Testis (tissue), 3 donors: Measurements from ENCODE around the gene MVD. TPM values are rescaled to one million over a fixed set of nuclear protein-coding genes. Genes with fewer than 3 reads are reported as not detected.

ENCODE experiments used
- DNase-seq: peaks from one replicate; pipeline ENCODE4 v3.0.0-alpha.2; 2019
- H3K27ac ChIP-seq, 2 donors: fragments of 200-600 bp; sonication (generic); one replicate each; pipeline ENCODE4 v1.5.1; 2019
- H3K27me3 ChIP-seq: fragments of 200-600 bp; sonication (generic); one replicate; pipeline ENCODE4 v1.5.1; 2019
- H3K36me3 ChIP-seq: fragments of 200-600 bp; sonication (generic); one replicate; pipeline ENCODE4 v1.5.1; 2017; ENCODE audit warnings: low read depth; ENCODE audit errors: missing control alignments
- H3K4me1 ChIP-seq: fragments of 200-600 bp; sonication (generic); one replicate; pipeline ENCODE4 v1.5.1; 2019
- H3K4me3 ChIP-seq, 2 donors: fragments of 200-600 bp; sonication (generic); one replicate each; pipeline ENCODE4 v1.5.1; 2017 to 2019
- H3K9me3 ChIP-seq: fragments of 200-600 bp; sonication (generic); one replicate; pipeline ENCODE4 v1.5.1; 2017
- POLR2A ChIP-seq: fragments of 450-650 bp; IDR thresholded peaks from one replicate; pipeline ENCODE4 v1.6.1; 2017; ENCODE audit warnings: antibody characterized with exemption, mild to moderate bottlenecking, moderate library complexity
- whole genome bisulfite sequencing, 2 donors: methylation state at CpG; one replicate each; pipeline ENCODE4 v1.1.5; 2018; 5-methylcytosine and 5-hydroxymethylcytosine counted together
- intact Hi-C: fragments of 100-400 bp; cut with DNase I; formaldehyde crosslinking; loops from one replicate; pipeline ENCODE4 v1.15.1; 2023; ENCODE audit warnings: low total_unique reads
- polyA plus RNA-seq: library from polyadenylated mRNA; stranded (reverse); fragments of 350-450 nt; fragmentation: Illumina TruSeq; extraction: RNeasy Lipid Tissue Mini Kit (QIAGEN cat#74804); gene quantifications from one replicate; pipeline ENCODE4 v1.2.3, GENCODE V29; 2014; ENCODE audit warnings: low read depth, low replicate concordance; ENCODE audit not compliant: insufficient read depth
- total RNA-seq, 2 donors: library from RNA; depleted of rRNA; stranded (reverse); fragments of >200 nt; gene quantifications; one replicate each; pipeline ENCODE4 v1.2.3, GENCODE V29; 2016
- TF ChIP-seq, protein P1 (sequence below), 3 experiments: fragments of 450-650 bp in 2 of 3; fragments of 200-600 bp in 1 of 3; sonication (generic) in 1 of 3; IDR thresholded peaks; one replicate each; pipeline ENCODE4 v1.5.1; 2016 to 2019; ENCODE audit warnings: antibody characterized with exemption in 3 of 3, mild to moderate bottlenecking in 2 of 3, moderate library complexity in 1 of 3

The MVD gene
- total and polyA plus RNA-seq, 3 donors from 2014 or later = 46.6 to 100 (median 56.1) TPM

- peaks cover 3% of the 10 kb centered on the region for H3K4me1 ChIP-seq
- DNase-seq = no peak
- H3K27ac ChIP-seq = no peak overlapping the region
- no peaks in the 10 kb centered on the region for H3K27me3 ChIP-seq
- H3K9me3 ChIP-seq = no peaks in the 10 kb centered on the region
- no peaks in the 10 kb centered on the region for H3K36me3 ChIP-seq
- TF ChIP-seq POLR2A = no peak
- TF ChIP-seq, protein P1, sequence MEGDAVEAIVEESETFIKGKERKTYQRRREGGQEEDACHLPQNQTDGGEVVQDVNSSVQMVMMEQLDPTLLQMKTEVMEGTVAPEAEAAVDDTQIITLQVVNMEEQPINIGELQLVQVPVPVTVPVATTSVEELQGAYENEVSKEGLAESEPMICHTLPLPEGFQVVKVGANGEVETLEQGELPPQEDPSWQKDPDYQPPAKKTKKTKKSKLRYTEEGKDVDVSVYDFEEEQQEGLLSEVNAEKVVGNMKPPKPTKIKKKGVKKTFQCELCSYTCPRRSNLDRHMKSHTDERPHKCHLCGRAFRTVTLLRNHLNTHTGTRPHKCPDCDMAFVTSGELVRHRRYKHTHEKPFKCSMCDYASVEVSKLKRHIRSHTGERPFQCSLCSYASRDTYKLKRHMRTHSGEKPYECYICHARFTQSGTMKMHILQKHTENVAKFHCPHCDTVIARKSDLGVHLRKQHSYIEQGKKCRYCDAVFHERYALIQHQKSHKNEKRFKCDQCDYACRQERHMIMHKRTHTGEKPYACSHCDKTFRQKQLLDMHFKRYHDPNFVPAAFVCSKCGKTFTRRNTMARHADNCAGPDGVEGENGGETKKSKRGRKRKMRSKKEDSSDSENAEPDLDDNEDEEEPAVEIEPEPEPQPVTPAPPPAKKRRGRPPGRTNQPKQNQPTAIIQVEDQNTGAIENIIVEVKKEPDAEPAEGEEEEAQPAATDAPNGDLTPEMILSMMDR (IDR thresholded peaks at IDR 0.05) = no peak
- intact Hi-C loops = no loop called here
- 85 to 89% methylated on average over 18 to 47 of the region's 47 CpGs for WGBS, 2 donors
- H3K4me3 ChIP-seq = no peak overlapping the region
Measured at GRCh38 chr16:88697116-88697830, 34.4 kb upstream of the MVD start.

DNA sequence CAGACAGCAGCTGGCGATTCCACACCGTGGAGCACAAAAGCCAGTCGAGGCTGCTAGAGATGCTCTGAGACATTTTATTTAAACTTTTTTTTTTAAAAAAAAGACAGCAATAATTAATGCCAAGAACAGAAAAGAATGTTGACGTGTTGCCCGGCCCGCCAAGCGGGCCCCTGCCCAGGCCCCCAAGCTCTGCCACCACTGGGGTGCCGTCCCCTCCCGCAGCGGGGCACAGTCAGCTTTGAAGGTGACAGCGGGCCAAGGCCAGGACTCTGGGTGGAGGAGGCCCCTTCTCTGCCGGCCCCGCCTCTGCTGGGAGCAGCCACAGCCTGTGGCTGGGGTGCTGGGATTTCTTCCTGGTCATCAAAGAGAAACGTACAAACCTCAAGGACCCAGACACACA lies 33.5 kb upstream of the MVD start:
- no peak for DNase-seq
- intact Hi-C loops = no loop called here
- Histone ChIP-seq H3K9me3 (no peaks in the 10 kb centered on the region), H3K27me3 (no peaks in the 10 kb centered on the region), H3K36me3 (no peaks in the 10 kb centered on the region), H3K4me3 (no peak overlapping the region), H3K4me1 (peaks cover 3% of the 10 kb centered on the region), H3K27ac (no peak overlapping the region)
- 86 to 88% methylated on average over 14 of the region's 14 CpGs for WGBS, 2 donors
- no peak for TF ChIP-seq POLR2A
- TF ChIP-seq, protein P1 (IDR thresholded peaks at IDR 0.05) = no peak

DNA sequence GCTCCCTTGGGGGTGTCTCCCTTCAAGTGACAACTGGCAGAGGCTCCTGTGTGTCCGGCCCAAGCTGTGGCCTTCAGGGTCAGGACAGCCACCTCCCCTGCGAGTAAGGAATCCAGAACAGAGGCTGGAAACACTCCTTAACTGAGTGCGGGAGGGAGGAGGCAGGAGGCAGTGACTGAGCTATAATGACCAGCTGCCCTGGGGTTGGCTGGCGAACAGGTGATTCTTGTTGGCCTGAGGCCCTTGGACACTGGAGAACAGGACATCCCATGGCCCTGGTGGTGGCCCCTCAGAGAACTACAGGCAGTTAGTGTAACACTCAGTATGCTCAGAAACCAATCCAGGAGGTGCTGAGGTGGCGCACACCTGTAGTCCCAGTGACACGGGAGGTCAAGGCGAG lies 32.9 kb upstream of the MVD start:
- 81 to 85% methylated on average over 5 to 7 of the region's 7 CpGs for WGBS, 2 donors
- no peaks in the 10 kb centered on the region for H3K27me3 ChIP-seq
- no peaks in the 10 kb centered on the region for H3K36me3 ChIP-seq
- H3K4me3 ChIP-seq = no peak overlapping the region
- intact Hi-C loops = no loop called here
- no peak overlapping the region for H3K27ac ChIP-seq
- no peaks in the 10 kb centered on the region for H3K4me1 ChIP-seq
- no peaks in the 10 kb centered on the region for H3K9me3 ChIP-seq
- TF ChIP-seq, protein P1 (IDR thresholded peaks at IDR 0.05) = no peak
- TF ChIP-seq POLR2A = no peak
- no peak for DNase-seq

DNA sequence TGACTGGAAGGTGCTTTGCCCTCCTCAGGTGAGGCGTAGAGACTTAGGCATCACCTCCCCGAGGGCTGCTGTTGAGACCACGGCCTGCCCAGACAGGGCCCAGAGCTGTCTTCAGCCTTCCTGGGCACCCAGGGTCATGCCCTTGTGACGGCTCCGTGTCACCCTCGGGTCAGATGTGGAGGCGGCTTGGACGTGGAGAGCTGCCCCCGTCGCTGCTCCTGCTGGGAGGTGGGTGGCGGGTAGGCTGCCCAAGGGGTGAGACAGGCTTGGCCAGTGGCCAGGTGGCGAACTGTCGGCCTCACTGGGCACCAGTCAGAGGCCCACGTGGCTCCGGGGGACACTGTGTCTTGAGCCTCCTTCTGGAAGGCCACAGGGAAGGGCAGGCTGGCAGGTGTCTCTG lies 32.3 kb upstream of the MVD start:
- Histone ChIP-seq H3K36me3 (no peaks in the 10 kb centered on the region), H3K9me3 (no peaks in the 10 kb centered on the region), H3K4me1 (no peaks in the 10 kb centered on the region), H3K27ac (no peak overlapping the region), H3K27me3 (no peaks in the 10 kb centered on the region), H3K4me3 (no peak overlapping the region)
- DNase-seq = no peak
- 75% methylated on average over 15 of the region's 15 CpGs; no CpG with 5 or more reads in 1 of the 2 donors for WGBS, 2 donors
- no peak for TF ChIP-seq POLR2A
- TF ChIP-seq, protein P1 (IDR thresholded peaks at IDR 0.05) = no peak
- intact Hi-C loops = no loop called here
